Suppressor macrophage treated with lipopolysaccharide for 4 hours (primary cell): Measurements from ENCODE around the gene DNHD1.
A peak's percentile ranks its signal among the peaks of the same experiment; 100 is the strongest.

Source experiments
- DNase-seq: peaks from one replicate; pipeline ENCODE4 v3.0.0-alpha.2; 2020

DNHD1 gene, protein sequence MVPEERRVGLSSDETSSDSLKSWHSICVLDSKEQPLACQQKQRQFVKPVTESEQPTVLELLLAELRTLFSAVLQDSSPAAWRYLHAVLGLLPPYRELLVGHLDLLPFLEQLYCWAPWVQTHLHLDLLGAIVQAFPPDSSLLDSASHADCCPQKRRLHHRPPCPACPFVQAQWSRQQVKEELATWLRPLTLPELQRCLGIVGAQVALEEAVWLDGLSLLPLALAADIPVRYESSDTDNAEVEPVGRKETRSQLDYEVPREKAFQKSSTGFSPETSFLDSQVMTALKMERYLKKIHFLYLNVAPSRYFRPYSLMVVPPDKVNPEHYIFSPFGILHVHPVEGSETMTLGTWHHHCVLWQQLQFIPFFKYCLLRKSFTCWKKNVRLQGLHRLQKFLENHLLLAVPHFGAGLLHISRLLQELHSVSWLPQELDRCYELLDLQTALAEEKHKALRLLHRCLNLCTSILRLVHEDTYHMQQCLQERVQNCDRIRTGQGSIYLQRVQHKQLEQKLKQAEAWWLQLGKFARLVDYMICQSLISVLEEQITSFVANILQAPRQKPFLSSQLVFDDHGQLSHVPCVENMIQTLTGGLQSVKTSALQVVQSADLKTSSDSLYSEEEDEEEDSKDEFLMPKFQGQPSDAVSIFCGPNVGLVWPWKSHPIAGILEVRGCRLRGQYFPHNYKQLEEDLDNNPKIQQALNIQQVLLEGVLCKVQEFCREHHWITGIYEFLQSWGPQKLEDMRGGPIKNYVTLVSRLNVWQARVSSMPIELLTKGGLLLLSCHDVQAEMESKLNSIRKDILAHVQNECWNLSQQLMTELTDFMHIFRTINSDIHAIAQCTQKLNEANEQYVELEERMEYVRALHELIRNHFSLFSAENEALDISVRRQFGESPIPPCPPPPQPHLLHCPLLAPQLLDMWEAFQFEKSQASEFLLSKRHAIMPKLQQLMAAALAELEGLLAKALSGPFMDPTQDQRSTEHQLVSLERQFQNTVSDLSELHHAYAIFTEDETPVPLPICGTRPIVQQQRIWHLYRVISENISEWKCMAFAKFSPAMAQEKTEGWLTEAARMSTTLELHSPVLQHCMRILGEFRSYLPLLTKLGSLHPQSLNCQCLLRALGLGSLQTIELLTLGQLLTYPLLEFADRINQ (N-terminal part only)

DNA sequence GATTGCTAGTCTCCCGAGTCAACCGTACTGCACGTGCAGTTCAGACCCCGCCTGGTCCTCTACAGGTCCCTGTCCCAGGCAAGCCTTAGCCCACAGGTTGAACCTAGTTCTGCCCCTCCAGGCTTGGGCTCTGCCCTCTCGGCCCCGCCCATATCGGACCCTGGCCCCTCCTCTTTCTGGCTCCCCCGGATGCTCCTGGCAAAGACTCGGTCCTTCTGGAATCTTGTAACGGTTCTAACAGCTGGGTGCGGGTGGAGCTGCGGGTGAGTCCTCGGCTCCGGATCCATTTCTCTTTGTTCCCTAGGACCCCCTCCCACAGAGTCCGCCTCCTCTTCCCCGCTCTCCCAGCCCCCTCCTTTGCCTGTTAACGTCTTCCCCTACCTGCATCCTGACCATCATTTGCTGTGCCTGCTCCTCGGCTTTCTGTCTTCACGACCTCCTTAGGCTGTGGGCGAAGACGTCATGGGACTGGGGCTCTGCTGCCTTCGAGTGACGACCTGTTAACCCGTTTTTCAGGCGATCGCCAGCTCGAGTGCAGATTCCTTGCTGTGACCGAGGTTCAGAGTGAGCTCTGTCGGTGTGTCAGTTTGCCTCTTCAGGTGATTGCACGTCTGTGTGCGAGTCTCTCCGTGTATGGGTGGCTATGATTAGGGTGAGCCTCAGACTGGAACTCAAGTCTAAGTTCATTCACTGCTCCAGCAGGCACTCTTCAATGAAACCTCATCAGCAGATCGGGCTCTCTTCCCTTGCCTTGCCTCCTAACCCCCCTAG lies at the start of gene DNHD1:
DNHD1 (plus strand) TSS at position 212 of the 771 bp plus-strand sequence. CDS start 936 bp downstream, outside the sequence.
- no peak for DNase-seq

DNA sequence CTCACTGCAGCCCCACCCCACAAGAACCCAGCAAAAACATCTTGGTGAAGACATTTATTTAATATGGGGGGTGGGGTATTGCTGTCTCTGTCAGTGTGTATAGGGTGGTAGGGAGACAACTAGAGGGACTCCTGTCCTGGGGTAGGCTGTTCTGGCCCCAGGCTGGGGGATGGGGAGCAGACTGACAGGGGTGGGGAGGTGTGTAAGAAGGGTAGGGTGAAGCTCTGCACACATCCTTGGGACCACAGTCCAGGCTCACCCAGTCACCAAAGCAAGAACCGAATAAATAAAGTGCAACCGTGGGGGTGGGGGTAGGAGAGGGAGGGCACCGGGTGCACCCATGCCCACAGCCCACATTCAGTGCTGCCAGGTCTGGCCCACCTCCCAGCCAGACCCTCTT lies 48.5 kb upstream of the DNHD1 start:
- no peak for DNase-seq

DNA sequence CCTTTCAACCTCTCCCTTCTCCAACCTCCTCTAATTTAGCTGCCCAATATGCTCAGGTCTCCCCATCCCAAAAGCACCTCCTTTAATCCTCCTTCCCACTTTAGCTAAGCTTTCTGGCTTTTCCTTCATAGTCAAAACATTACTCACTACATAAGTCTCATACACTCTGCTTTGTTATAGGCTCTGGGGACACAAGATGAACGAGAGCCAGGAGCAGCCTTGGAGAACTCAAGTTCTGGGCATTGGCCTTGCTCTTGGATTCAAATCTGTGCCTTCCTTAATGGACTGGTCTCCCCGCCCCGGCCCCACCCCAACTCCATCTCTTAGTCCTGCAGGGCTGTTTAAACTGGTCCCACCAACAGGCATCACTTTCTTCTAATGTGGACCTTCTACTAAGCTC lies 44.9 kb upstream of the DNHD1 start:
- DNase-seq: no peak

DNA sequence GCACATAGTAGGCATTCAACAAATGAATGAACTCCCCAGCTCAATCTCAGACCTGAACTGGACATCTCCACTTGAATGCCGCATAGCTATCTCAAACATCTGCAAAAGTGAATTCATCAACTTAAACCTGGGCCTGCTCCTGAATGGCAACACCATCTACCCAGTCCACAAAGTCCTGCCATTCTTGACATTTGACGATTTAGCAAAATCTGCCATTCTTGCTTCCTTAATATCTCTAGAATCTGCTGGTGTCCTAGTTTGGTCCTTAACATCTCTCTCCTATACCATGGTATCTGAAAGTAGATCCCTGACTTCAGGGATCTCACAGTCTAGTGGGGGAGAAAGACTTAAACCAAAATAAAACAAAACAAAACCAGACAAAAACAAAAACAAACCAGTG lies 43.9 kb upstream of the DNHD1 start:
- DNase-seq: no peak

DNA sequence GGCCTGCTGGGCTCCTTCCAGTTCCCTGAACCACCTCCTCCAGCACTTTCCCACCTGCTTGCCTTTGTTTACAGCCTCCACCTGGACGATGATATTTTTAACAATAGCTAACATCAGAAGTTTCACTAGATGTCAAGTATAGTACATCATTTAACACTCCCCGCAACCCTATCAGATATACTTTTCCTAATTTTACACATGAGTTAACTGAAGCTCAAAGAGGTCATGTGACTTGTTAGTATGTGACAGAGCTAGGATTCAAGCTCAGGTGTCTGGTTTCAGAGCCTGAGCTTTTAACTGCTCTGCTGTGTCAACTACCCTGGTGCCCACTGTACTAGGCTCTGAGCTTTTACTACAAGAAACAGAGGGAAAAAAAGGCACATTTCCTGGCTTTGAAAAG lies 42.0 kb upstream of the DNHD1 start:
- no peak for DNase-seq

DNA sequence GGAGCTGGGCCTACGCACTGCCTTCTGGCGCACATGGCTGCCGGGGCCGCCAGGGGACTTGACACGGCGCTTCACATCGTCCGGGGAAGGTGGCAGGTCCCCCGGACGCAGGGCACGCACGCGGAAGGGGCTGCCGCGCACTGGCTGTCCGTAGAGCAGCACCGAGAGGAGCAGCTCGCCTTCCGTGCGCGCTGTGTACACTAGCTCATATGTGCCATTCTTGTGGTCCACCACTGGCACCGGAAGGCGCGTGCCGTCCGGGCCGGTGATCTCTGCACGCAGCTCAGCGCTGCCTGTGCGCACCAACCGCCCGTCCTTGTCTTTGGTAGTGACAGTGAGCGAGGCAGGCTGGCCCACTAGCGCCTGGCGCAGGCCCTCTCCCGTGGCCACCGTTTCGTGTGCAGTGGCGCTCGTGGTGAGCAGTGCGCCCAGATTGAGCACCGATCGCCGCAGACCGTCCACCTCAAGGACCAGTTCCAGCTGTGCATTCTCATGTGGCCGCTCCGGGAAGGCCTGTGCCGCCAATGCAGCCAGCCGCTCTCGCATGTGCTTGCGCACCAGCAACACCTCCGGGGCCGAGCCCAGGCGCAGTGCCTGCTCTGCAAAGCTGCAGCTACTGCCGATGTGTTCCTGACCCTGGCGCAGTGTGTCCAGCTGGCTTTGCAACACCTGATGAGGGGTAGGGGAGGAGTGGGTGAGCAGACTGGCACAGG lies 40.6 kb upstream of the DNHD1 start:
- DNase-seq: no peak

DNA sequence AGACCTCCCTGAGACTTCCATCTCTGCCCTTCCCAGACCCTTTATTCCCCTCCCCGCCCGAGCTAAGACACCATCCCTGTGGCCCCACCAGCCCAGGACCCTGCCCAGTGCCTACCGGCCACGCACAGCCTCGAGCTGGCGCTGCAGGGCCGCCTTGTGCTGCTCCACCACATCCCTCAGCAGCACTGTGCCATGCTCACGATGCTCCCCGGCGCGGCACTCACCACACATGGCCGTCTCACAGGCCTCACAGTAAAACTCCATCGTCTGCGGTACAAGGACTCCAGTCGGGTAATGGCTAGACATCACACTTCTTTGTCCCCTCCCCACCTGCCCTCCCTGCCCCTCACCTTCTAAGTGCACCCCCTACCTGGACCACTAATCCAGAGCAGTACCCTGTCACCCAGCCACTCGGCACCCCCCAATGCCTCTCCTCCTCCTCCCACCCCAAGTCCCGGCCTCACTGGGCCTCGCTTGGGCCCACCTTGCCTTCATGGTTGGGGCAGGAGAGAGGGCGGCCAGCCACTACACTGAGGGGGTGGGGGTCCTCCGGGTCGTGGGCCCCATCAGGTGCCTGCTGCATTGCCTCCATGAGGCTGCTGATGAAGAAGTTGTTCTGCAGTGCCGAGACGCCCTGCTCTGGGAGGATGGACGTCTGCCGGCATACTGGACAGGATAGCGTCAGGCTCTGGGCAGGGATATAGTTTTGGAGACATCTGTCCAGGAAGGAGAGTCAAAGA lies 39.3 kb upstream of the DNHD1 start:
- no peak for DNase-seq

DNA sequence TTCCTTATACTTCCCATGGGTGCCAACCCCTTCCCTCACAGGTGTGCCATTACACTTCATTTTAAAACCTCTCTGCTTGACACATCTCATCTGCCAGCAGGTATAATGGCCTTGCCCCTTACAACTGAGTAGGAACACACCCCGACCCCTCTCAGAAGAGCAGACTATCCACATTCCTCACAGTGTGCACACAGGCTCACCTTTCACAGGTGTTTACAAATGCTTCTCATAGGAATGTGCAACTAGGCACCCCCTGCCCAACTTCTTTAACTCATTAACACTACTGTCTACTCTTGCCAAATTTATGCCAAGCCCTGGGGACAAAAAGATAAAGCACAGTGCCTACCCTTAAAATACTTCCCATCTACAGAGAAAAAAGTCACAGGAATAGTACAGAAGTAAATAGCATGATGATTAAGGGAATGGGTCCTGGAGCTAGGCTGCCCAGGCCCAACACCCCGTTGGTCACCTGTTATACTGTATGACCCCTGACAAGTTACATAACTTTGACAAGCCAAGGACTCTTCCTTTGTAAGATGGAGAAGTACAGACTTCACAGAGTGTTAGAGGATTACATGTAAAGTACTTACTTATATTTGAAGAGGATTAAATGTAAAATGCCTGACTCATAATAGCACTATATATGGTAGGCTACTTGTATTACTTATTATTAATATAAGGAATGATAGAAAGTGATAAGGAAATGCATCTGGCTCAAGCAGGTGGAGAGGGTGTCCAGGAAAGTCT lies 38.6 kb upstream of the DNHD1 start:
- no peak for DNase-seq

DNA sequence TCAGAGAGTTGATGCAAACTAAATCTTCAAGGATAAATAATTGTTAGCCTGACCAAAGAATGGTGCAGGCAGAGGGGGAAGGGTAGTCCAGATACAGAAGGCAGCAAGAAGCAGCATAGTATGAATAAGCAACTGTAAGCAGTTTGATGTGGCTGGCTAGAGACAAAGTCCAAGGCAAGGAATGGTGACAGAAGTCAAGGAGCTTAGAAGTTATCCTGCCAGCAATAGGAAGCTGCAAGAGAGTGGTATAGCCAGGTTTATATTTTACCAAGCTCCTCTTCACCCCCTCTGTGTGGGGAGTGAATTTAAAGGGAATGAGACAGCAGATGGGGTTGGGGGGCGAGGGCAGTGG lies 38.0 kb upstream of the DNHD1 start:
- no peak for DNase-seq

DNA sequence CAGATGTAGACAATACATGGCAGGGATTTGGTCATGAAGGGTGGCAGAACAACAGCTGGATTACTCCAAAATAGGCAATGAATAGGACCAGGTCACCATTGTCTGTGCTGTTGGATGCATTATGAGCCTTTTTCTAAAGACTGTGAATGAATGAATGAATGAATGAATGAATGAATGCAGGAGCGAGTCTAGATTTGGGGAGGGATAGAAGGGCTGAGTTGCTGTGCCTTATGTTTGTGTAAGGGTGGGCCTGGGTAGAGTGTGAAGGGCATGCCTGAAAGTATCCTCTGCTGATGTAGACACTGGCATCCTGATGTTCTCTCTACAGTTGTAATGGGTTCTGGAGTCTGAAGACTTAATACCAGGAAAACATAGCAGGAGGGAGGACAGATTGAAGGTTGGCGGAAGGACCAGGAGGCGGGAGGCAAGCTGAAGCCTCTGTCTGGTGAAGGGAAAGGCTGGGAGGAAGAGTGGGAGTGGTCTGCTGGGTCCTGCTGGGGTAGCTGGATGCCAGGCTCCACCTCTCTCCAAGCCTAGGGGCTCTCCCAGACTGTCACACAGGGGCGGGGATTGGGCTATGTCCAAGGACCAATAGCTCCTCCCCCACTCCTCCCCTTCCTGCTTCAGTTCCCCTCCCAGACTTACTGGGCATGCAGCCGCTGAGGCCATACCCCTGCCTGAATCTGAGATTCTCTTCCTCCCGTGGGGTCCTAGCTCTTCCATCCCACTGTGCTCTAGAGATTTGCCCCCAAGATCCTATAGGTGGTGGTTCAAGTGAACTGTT lies 28.2 kb upstream of the DNHD1 start:
- peak; percentile 89 for DNase-seq

DNA sequence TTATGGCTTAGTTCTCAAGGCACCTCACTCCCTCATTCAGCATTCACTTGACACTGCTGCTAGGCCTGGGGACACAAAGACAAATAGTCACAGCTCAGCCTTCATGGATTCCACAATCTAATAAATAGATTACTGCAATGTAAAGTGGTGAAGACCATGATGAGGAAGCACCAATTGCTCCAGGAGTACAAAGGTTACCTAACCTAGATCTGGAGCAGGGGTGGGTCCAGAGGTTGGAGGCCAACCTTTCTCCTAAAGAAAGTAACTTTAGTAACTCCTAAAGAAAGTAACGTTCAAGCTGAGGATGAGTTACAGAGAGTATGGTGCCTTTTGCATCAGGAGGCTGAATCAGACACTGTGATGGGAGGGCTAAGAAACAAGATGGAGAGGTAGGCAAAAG lies 27.5 kb upstream of the DNHD1 start:
- no peak for DNase-seq

DNA sequence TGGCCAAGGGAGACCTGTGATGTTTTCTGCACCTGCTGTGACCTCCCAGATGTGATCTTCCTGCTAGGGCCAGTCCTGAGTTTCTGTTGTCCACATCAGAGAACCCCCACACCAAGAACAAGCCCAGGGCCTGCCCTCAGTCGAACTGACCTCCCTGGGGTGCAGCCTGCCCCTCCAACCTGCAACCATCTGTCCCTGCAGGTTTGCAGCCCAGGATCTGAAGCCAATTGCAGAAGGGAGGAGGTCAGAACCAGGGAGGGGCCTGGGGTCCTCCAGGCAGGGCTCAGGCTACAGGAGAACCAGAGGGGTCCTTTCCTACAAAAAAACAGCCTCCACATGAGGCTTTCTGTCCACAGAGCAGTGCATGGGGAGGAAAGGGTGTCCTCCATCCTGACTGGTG lies 24.1 kb upstream of the DNHD1 start:
- no peak for DNase-seq

DNA sequence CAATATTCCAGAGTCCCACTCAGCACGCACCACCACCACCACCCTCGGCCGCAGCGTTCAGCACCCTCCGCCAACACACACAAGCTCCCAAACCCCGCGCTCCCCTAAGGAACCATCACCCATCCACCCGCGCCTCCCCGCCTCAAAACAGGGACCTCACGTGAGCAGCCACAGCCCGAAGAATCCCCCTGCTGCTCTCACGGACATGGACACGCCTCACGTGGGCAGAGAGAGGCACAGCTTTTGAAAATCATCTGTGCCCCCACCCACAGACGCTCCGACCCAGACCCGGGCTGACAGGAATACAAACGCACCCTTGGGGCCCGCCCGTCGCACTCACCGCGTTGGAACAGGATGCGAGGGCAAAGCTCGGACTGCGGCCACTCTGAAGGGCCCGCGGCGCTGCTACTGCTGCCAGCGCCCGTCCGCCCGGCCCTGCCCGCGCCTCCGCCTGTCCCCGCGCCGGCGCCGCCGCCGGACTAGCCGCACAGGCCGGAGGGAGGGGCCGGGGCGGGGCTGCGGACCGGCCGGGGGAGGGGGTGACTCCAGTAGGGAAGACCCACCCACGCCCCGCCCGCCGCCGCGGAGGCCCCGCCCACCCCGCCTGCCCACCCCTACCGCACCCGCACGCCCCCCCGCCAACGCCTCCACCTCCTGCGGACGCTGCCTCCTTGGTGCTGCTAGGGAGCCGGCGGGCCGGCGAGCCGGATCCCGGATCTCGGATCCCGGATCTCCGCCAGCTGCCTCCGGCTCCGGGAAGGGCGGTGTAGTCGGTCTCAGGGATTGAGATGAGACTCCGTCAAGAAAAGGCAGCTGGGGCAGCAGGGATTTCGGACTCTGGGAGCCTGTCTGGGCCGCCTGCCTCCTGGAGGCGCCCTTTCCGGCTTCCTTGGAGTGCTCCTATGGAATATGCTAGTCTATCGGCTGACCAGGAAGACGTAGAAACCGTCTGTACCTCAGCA lies 23.3 kb upstream of the DNHD1 start, which contains the start of gene TRIM3:
TRIM3 (minus strand) TSS at position 491 of the 962 bp plus-strand sequence. CDS start 8,246 bp downstream, outside the sequence.
- peak; percentile 85 for DNase-seq

DNA sequence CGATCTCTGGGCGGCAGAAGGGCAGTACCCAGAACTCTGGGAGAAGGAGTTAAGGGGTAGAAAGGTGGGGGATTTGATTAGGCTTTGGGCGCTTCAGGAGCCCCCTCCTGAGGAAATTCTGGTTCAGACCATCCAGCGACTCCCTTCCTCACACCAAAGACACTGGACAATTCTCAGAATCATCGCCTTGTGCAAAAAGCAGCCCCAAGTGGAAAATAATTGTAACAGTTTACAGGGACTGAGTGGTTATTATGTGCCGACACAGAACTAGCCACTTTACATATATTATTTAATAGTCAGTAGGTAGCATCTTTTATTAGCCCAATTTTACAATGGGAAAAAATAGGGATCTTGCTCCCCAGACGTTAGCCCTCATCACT lies 22.7 kb upstream of the DNHD1 start:
- no peak for DNase-seq

DNA sequence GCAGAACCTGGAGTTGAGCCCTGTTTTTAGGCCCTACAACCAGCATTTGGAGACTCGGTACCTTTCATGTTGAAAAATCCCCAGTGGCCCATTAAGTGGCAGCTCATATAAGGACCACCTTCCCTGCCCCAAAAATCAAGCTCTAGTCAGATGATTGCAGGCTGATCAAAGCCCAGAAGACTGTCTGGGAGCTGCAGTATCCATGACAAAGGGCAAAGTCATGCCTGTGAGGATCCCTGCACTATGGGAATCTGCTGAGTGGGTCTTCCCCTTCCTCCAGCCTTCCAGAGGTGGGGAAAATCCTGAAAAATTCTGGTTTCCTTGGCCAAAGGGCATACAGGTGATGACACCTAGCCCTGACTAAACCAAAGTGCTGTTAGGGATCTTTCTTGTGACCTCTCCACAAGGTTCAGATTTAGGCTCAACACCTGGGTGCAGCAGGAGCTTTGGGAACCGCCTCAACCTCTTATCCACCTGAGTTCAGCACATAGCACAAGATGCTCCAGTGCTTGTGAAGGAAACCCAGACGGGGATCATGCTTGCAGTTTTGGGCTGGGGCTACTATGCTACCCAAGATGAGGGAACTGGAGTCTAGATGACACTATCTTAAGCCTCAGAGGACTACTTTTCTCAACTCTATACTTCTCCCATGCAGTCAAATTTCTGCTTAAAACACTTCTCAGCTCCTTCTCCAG lies 22.1 kb upstream of the DNHD1 start:
- no peak for DNase-seq

DNA sequence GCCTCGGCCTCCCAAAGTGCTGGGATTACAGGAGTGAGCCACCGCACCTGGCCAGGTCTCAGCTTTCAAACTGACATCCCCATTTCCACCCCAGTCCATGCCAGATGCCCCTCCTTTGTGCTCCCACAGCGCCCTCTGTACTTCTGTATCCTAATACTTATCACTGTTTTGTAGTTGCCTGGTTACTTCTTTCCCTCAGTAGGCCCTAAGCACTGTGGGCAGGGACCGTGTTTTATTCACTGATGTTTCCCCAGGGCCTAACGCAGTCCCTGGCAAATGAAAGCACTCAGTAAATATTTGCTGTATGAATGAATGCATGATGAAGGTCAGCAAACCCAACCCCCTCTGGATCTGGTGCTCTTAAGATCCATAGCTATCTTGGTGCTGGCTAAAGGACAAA lies 21.1 kb upstream of the DNHD1 start:
- no peak for DNase-seq

DNA sequence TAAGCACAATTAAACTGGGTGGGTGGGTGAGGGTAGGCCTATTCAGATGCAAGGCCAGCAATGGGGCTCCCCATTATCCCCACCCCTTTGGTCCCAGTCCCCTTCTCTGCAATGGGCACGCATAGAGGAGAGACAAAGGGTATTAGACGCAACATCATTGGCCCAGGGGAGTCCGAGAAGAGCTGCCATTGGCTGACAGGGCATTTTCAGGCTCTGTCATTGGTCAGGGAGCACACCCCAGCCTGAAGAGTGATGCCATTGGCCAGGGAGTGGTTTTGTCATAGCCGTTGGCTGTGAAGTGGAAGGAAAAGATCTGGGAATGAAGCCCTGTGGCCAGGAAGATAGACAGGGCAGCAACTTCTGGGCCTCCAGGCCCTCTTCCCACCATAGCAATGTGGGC lies 20.5 kb upstream of the DNHD1 start:
- no peak for DNase-seq
